Measurements from ENCODE around the gene TENM4.

TENM4 gene

GRCh38 chr11:79447038-79447786 lies 6.4 kb upstream of the TENM4 start:
- DNase-seq = no peak

- no peak for DNase-seq
These were observed 4.1 kb upstream of the TENM4 start for GRCh38 chr11:79444923-79445322.

GRCh38 chr11:79441461-79441875 lies 638 bp upstream of the TENM4 start:
- DNase-seq = no peak

GRCh38 chr11:79439886-79440570 lies 802 bp downstream of the TENM4 start:
- peak in 1 of 2 experiments; percentile 20 for DNase-seq

- no peak for DNase-seq
These were observed 1.4 kb downstream of the TENM4 start for GRCh38 chr11:79439410-79439885.

GRCh38 chr11:79438631-79439409 lies 2.0 kb downstream of the TENM4 start:
- no peak for DNase-seq

GRCh38 chr11:79437981-79438630 lies 2.7 kb downstream of the TENM4 start:
- no peak for DNase-seq

- DNase-seq = peak in 1 of 2 experiments; percentile 22
These were observed 3.4 kb downstream of the TENM4 start for GRCh38 chr11:79437278-79437980.

- DNase-seq = no peak
These were observed 3.9 kb downstream of the TENM4 start for GRCh38 chr11:79436919-79437277.

GRCh38 chr11:79434283-79434682 lies 6.5 kb downstream of the TENM4 start:
- no peak for DNase-seq

- no peak for DNase-seq
These were observed 8.7 kb downstream of the TENM4 start for GRCh38 chr11:79432138-79432537.

- no peak for DNase-seq
These were observed 9.3 kb downstream of the TENM4 start for GRCh38 chr11:79431535-79431934.

- no peak for DNase-seq
These were observed 10.6 kb downstream of the TENM4 start for GRCh38 chr11:79430280-79430679.

- no peak for DNase-seq
These were observed 12.4 kb downstream of the TENM4 start for GRCh38 chr11:79428406-79428805.

- no peak for DNase-seq
These were observed 13.1 kb downstream of the TENM4 start for GRCh38 chr11:79427611-79428327.

- no peak for DNase-seq
These were observed 13.7 kb downstream of the TENM4 start for GRCh38 chr11:79427126-79427525.

- DNase-seq = no peak
These were observed 15.4 kb downstream of the TENM4 start for GRCh38 chr11:79425463-79425862.

GRCh38 chr11:79423736-79424135 lies 17.1 kb downstream of the TENM4 start:
- no peak for DNase-seq

GRCh38 chr11:79422866-79423265 lies 18.0 kb downstream of the TENM4 start:
- DNase-seq = no peak

GRCh38 chr11:79421820-79422219 lies 19.0 kb downstream of the TENM4 start:
- DNase-seq = no peak

- no peak for DNase-seq
These were observed 21.7 kb downstream of the TENM4 start for GRCh38 chr11:79419120-79419519.

GRCh38 chr11:79418241-79418640 lies 22.6 kb downstream of the TENM4 start:
- DNase-seq = no peak

Measured in NCI-H446 (cell line).